Measurements from ENCODE around the gene TMEM176B.

- TF ChIP-seq EZH2 (IDR thresholded peaks at IDR 0.05): no peak
- TF ChIP-seq POLR2AphosphoS5 (IDR thresholded peaks at IDR 0.05; ENCODE audit: borderline replicate concordance, low read depth, low read length): no peak
- no peak for TF ChIP-seq FOXP2 (optimal IDR thresholded peaks at IDR 0.05; ENCODE audit: control extremely low read depth, extremely low read length, insufficient read depth)
Measured at GRCh38 chr7:150801242-150801945, 1.2 kb upstream of the TMEM176B start.
